ENCODE results near the gene PHRF1. TPM values are rescaled to one million over a fixed set of nuclear protein-coding genes. Genes with fewer than 3 reads are reported as not detected.

The PHRF1 gene
- total RNA-seq, 2 donors from 2014 or later, result 17.3 to 21.5 TPM

DNA sequence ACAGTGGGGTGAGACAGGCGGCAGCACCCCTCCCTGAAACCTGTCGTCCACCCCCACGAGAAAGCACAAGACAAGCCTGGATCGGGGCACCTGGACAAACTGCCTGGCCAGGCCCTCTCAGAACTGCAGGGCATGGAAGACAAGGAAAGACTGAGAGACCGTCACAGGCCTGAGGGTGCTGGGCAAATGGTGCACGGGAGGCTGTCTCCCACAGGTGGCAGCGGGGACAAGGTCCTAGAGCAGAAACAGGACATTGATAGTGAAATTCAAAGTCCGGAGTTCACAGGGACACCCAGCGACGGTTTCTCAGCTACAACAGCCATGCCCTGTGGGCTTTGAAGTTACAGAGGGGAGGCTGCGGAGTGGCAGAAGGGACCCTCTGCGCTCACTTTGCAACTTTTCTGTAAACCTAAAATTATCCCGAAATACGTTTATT, 81.4 kb downstream of the PHRF1 start:
- intact Hi-C loops (cut with DNase I), result no loop called here
- no peak for ATAC-seq
- no peak for DNase-seq

GRCh38 chr11:659532-660085, 83.3 kb downstream of the PHRF1 start:
- intact Hi-C loops (cut with DNase I), result loop anchor here (5.0 kb wide), 1 partner anchor 63 kb away; no protein-coding TSS in a partner anchor
- DNase-seq (no peak), ATAC-seq (no peak)

- DNase-seq (no peak), ATAC-seq (no peak)
- intact Hi-C loops (cut with DNase I), result loop anchor here (5.0 kb wide), 1 partner anchor 62 kb away; no protein-coding TSS in a partner anchor
Observed at GRCh38 chr11:660281-660680, 84.0 kb downstream of the PHRF1 start.

DNA sequence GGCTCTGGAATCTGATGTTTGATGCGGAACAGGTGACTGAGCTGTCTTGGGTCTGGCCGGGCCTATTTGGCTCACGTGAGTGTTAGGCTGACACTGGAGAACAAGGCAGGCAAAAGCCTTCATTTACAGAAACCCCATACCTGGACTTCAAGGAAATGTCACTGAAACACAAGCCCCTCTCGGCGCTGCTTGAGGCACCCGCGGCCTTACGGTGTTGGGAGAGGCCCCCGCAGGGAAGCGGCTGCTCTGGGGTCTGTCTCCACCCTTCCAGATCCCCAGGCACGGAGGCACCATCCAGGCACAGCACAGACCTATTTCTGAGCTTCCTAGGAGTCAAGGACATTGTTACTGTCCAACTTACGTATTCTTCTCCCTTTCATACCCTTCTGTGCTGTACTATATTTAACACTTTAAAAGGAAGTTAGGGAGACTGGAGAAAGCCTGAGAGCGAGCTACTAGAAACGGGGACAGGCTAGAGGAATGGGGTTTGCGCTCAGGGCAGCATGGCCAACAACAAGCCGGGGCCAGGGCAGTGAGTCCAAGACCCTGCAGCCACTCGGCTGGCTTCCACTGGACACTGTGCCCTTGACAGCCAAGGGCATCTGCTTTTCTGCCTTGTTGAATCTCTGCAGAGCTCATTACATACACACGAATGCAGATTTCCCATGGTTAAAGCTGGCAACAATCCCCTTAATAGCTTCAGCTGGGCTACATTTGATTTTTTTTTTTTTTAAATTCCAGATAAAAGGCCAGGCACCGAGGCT, 84.6 kb downstream of the PHRF1 start:
- ATAC-seq, result no peak
- intact Hi-C loops (cut with DNase I), result loop anchor here (5.0 kb wide), 1 partner anchor 61 kb away; no protein-coding TSS in a partner anchor
- no peak for DNase-seq

Small RNA genes within 50 kb of the gene (microRNA-seq; reads per million reads assigned to microRNA genes)
- 142 to 522 reads per million in 2 donors for gene MIR210

Other genes starting within 250 kb of the PHRF1 start
- 1 to 10 TPM; 2.1 to 2.4 TPM for gene B4GALNT4, start 207.0 kb upstream of the PHRF1 start, total RNA-seq
- gene PKP3, start 182.3 kb upstream of the PHRF1 start, total RNA-seq, result under 1 TPM; 0.52 to 0.68 TPM
- gene SIGIRR, start 161.5 kb upstream of the PHRF1 start, total RNA-seq, result 10 to 100 TPM; 35.4 to 36.7 TPM
- 1 to 10 TPM in 1 of 2 donors, under 1 TPM in 1; 0.55 to 1.6 TPM for gene ANO9, start 134.5 kb upstream of the PHRF1 start, total RNA-seq
- gene PTDSS2, start 126.2 kb upstream of the PHRF1 start, total RNA-seq, result 10 to 100 TPM; 21.5 to 26.5 TPM
- gene RNH1, start 69.2 kb upstream of the PHRF1 start, total RNA-seq, result 100 to 1,000 TPM; 153 to 159 TPM
- gene HRAS, start 40.9 kb upstream of the PHRF1 start, total RNA-seq, result 10 to 100 TPM; 47.9 to 56.5 TPM
- gene LRRC56, start 38.9 kb upstream of the PHRF1 start, total RNA-seq, result under 1 TPM; 0.47 to 0.68 TPM
- 1 to 10 TPM in 1 of 2 donors, under 1 TPM in 1; 0.58 to 1.1 TPM for gene LMNTD2, start 15.7 kb upstream of the PHRF1 start, total RNA-seq
- 1 to 10 TPM; 3.2 to 4.4 TPM for gene RASSF7, start 15.5 kb upstream of the PHRF1 start, total RNA-seq
- gene IRF7, start 39.5 kb downstream of the PHRF1 start, total RNA-seq, result 10 to 100 TPM; 12.1 to 24.3 TPM
- gene CDHR5, start 48.5 kb downstream of the PHRF1 start, total RNA-seq, result not detected
- gene SCT, start 50.7 kb downstream of the PHRF1 start, total RNA-seq, result not detected
- gene DRD4, start 60.8 kb downstream of the PHRF1 start, total RNA-seq, result under 1 TPM; 0.15 to 0.29 TPM
- 10 to 100 TPM; 19.2 to 21.1 TPM for gene DEAF1, start 118.8 kb downstream of the PHRF1 start, total RNA-seq
- 10 to 100 TPM; 11.3 to 15.6 TPM for gene TMEM80, start 119.3 kb downstream of the PHRF1 start, total RNA-seq
- gene EPS8L2, start 129.8 kb downstream of the PHRF1 start, total RNA-seq, result 1 to 10 TPM; 6.5 to 8.0 TPM
- 100 to 1,000 TPM; 107 to 121 TPM for gene TALDO1, start 171.0 kb downstream of the PHRF1 start, total RNA-seq
- 10 to 100 TPM; 29.8 to 43.5 TPM for gene GATD1, start 201.0 kb downstream of the PHRF1 start, total RNA-seq
- under 1 TPM in 1 of 2 donors, not detected in 1; 0.58 TPM for gene CEND1, start 213.6 kb downstream of the PHRF1 start, total RNA-seq
- 10 to 100 TPM in 1 of 2 donors, 1 to 10 TPM in 1; 6.5 to 11.6 TPM for gene SLC25A22, start 221.8 kb downstream of the PHRF1 start, total RNA-seq
- gene PIDD1, start 228.8 kb downstream of the PHRF1 start, total RNA-seq, result 1 to 10 TPM; 8.5 to 9.1 TPM
- 1,000 to 10,000 TPM; 1,371 to 1,375 TPM for gene RPLP2, start 233.5 kb downstream of the PHRF1 start, total RNA-seq
- gene PNPLA2, start 242.4 kb downstream of the PHRF1 start, total RNA-seq, result 100 to 1,000 TPM; 316 to 372 TPM